IPS-NIHi7 (cell line): ENCODE data around the gene CFAP221.

ENCODE experiments used
- DNase-seq: peaks from one replicate; pipeline ENCODE4 v3.0.0; 2012; ENCODE audit warnings: mixed read lengths; ENCODE audit errors: extremely low spot score

The CFAP221 gene

DNA sequence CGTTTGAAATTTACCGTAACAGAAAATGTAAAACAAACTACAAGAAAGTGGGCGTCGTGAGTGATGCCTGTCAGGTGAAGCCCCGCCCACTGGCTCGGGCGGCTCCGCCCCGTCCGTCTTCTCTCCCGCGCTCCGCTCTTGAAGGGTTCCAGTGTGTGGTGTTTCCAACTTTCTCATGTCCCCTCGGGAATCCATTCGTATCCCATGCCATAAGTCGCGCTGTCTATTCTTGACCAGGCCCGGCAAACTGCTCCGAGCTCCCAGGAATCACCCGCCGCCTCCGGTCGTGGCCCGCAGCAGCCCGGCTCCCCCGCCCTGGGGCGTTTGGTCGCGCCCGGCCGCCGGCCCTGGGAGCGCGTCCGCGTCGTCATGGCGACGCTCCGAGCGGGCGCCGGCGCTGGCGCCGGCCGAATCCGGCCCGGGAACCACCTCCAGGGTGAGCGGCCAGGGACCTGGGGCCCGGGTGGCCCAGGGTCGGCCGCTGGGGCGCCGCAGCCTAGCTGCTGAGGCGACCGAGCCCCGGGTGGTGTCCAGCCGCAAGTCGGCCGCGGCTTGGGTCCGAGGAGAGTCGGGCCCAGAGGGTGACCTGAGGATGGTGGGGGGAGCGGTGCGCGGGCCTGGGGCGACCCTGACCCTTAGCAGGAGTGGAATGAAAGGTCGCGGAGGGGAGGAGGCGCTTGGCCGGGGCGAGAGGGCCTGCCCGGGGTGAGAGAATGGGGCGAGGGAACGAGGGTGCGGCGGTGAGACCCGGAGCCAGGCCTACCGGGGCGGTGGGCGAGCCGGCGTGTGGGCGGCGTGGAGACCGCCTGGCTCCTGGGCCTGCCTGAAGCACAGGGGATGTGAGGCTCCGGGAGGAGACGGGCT, at the start of gene CFAP221:
CFAP221 (plus strand) TSS at position 375 of the 864 bp plus-strand sequence. CDS start 1,683 bp downstream, outside the sequence.
- DNase-seq: peak; percentile 93

DNA sequence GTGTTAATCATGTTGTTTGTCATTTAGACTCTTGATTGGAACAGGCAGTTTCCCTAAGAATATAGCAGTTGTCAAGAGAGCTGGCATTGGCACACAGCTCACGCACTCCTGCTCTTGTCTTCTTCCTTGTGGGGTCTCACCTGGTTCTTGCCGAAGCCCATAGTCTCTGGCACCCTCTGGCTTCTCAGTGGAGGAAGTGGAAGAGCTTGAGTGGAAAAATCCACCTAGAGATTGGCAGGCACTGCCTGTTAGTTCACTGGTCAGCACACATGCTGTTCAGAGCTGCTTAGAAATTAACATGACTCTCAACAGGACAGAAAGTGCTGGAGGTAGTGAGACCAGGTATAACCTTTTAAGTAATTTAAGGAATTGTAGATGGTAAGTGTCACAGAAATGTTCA, 48.3 kb upstream of the CFAP221 start:
- no peak for DNase-seq

DNA sequence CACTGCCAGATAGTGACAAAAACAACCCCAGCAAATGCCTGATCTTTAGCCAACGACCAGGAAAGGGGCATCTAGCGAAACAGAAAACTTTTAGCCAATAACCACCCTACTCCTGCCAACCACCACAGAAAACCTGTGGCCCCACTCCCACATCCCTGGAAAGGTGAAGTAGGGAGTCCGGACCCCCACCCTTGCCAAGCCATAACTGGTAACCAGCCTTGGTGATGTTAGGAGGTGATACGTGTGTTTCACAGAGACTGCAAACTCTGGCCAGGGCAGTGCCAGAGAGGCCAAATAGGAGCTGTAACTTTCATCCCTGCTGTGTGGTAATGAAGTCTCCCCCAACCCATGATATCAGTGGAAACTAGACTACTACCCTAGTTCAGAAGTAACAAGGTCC, 47.6 kb upstream of the CFAP221 start:
- DNase-seq: no peak

DNA sequence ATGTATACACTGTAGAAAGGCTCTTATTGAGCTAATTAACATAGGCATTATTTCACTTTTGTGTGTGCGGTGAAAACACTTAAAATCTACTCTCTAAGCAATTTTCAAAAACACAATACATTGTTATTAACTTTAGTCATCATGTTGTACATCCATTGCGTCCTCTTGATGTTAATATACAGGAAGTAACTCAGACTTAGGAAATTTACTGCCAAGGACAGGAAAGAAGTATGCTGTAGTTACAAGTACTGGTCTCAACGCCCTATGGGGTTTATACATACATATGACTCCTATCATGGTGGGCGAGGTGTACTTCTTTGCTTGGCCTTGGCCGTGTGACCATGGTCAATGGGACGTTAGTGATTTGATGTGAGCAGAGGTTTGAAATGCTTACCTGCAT, 35.5 kb upstream of the CFAP221 start:
- no peak for DNase-seq

DNA sequence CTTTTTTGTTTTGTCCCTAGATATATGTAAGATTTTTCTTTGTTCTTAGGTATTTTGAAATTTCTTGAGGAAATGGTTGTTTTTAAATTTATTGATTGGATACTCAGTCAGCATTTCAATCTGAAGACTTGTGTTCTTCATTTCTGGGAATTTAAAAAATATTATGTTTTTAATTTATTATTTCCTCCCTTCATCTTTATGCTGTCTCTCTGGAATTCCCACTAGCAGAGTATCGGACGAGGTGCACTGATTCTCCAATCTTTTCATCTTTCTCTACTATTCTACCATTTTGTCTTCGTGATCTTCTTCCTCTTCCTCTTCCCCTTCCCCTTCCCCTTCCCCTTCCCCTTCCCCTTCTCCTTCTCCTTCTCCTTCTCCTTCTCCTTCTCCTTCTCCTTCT, 32.3 kb upstream of the CFAP221 start:
- no peak for DNase-seq

DNA sequence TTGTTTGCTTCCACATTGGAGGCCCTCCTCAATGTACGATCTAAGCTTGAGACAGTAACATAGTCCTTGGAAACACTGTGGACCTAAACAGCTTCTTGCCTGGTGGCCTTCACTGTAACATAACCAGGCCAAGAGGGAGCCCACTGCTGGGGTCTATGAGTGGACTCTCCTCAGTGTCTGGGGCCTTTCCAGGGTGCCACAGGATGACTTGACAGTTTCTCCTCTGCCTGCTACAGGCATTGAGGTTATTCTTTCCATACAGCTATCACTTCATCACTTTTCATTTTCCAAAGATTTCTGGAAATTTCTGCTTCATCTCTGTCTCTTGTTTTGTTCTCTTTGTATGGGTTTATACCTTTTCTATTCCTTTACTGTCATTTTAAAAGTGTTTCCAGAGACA, 31.3 kb upstream of the CFAP221 start:
- no peak for DNase-seq

DNA sequence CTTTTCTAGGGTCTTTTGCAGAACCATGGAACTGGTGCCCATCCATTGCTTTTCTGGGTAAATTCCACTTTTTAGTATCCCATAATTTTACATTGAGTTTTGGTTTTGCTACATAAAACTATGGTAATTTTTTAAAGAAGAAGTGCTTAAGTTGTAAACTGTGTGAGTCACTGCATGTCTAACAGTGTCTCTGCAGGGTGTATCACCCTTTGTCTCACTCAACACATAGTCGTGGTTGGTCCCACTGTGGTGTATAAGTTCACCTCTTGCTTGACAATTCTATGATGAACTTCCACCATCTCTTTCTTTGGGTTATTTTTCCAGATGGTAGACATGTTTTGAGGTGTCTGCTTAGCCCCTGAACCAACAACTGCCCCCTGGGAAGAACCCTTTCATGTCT, 30.4 kb upstream of the CFAP221 start:
- DNase-seq: no peak

DNA sequence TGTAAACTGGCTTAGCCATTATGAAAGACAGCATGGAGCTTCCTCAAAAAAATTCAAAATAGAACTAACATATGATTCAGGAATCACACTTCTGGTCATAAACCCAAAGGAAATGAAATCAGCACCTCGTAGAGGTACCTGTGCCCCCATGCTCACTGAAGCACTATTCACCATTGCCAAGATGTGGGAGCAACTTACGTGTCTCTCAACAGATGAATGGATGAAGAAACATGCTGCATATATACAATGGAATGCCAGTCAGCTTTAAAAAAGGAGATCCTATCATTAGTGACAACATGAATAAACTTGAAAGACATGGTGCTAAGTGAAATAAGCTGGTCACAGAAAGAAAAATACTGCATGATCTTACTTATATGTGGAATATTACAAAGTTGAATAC, 28.1 kb upstream of the CFAP221 start:
- no peak for DNase-seq

DNA sequence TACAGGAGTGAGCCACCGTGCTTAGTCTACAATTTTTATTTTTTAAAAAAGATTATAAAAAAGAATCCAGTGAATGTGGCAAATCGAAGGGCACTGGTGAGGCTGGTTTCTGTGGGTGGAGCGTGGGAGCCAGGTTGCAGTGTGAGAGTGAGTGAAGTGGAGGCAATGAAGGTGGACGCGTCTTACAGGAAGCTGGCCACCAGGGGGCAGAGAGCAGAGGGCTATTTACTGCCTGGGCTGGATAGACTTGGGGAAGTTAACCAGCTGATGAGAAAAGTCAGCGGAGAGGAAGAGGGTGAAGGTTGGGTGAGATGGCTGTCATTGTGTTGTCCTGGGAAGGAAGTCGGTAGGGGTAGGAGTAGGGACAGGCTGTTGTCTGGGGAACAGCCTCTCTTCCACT, 26.8 kb upstream of the CFAP221 start:
- DNase-seq: peak; percentile 87

DNA sequence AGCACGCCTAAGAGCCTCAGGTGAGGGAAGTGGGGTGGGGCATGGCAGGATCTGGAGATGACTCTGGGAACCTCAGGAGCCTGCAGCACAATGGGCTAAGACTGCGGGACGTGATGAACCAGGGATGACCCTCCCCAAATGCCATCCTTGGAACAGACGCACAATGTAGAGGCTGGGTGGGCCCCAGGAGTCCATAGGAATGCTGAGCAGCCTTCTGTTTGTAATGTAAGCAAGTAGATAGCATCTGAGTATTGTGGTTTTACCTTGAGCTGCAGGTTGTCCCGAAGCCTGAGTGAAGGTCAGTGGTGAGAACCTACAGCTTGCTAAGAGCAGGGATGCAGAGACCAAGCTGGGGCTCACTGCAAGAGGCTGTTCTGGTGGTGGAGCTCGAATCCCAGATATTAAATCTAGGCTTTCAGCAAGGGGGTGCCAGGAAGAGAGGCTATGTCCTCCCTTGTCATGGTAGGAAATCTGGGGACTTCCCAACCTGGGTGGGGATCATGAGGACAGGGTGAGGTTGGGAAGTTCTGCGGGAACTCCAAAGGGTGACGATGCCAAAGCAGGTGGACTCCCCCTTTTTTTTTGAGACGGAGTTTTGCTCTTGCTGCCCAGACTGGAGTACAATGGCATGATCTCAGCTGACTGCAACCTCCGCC, 25.7 kb upstream of the CFAP221 start:
- DNase-seq: no peak

DNA sequence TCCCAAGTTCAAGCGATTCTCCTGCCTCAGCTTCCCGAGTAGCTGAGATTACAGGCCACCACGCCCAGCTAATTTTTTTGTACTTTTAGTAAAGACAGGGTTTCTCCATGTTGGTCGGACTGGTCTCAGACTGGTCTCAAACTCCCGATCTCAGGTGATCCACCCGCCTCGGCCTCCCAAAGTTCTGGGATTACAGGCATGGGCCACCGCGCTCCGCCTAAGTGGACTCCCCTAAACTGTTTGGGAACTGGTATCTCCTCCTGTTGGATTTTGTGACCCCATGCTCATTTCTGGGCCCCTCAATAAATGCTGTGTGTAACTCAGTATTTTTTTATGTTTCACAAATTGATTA, 25.2 kb upstream of the CFAP221 start:
- no peak for DNase-seq

DNA sequence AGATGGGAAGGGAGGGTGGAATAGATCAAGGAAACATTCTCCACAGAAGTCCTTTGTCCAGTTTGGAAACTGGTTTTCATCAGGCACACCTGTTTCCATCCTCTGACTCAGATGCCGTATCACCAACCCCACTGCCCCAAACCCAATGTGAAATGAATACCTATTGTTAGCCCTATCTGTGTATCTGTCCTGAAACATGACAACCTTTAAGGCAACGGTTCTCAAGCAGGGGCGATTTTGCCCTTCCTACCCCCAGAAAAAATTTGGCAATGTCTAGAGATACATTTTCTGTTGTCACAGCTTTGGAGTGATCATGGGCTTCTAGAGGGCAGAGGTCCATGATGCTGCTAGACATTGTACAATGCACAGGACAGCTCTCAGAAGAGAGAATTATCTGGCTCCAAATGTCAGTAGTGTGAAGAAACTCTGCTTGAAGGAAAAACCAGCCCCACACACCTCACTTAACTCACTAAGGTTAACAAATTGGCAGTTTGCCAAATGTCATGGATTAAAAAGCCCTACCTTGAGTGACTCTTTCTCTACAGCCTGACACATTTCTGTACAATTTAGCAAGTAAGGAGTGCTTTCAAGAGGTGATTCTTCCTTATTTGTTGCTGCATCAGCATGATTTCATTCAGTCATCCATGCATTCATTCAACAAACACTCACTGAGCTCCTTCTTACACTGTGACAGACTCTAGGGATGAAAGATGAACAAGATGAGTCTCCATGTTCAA, 23.4 kb upstream of the CFAP221 start:
- no peak for DNase-seq

DNA sequence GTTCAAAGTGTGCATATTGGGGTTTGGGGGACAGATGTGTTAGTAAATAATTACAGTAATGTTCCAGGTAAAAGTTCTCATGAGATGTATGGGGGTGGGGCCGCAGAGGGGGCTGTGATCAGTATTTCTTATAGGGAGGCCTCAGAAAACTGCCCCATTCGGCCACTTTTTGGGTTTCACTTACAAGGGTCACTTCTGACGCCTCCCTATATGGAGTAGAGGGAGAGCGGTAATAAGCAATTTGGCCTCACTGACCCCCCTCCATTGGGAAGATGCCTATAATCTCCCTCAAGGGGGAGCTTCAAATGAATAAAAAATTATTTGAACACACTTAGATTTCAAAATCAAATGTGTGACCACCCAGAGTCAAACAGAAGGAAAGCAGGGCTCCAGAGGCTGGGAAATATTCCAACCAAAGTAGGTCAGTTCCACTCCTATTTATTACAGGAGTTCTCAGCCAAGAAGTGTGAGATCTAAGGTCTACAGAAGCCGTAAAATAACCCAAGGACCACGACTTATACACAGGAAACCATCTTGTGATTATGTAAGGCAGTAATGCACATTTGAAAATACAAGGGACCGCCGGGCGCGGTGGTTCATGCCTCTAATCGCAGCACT, 22.7 kb upstream of the CFAP221 start:
- no peak for DNase-seq

DNA sequence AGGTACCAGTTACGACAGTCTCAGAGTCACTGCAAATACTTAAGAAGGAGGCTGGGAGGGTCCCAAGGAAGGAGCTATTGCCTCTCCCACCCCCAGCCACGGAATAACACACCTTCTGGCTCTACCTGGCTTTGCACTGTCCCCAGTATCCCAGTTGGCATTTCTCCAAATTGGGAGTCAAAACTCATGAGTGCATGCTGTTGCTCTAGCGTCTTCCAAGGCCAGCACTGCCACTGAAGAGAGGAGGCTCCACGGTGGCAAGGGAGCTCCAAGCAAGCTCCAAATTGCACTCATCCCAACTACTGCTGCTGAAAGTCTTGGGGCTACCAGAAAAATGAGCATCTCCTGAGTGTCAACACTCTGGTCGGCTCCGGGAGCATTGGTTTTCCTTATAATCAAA, 21.6 kb upstream of the CFAP221 start:
- DNase-seq: no peak

DNA sequence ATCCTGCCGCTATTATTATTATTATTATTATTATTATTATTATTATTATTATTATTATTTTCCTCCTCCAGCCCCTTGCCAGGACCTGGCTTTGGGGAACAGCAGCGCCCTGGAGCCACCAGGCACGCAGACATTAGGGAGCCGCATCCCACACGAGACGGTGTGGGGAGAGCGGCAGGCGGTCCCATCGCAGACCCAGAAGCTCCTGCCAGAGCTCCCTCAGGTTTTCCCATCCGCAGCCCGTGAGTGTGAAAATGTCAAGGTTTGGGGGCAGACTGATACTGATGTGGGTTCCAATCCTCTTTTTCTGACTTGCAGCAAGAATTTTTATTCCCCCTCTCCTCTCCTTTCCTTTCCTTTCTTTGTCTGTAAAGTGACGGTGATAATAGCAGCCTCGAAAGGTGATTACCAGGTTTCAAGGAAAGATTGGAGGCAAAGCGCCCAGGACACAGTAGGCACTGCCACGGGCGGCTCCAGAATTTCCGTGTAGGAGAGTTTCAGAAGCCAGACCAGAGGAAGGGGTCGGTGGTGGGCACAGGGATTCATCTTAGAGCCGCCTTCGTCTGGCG, 20.8 kb upstream of the CFAP221 start:
- no peak for DNase-seq

DNA sequence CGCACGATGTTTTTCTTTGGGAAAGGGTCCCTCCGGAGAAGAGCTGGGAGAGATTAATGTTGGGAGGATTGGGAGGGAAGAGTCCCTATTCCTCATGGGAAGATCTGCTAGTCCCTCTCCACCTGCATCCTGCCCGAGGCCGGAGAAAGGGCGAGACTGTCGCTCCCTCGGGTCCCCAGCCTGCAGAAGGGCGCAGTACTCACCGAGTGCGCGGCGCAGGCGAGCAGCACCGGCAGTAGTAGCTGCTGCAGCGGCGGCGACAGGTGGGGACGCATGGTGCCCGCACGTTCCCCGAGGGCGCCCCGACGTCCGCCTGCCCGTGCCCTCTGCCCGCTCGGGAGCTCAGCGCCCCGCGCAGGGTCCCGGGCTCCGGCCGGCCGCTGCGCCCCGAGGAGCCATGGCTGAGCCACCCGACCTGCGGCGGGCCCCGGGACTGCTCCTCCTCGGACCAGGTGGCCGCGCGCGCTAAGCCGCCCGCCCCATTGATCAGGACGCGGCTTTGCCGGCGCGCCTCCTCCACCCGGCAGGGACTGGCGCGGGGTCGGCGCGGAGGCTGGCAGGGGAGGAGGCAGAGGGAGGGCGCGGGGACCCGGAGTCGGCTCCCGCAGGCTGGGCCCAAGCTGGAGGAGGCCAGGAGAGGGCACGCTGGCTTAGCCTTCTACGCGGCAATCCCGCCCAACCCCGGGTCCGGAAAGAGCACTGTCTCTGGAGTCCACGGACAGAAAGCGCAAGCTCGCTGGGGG, 20.1 kb upstream of the CFAP221 start, which contains the start of gene SCTR:
SCTR (minus strand) TSS at position 532 of the 743 bp plus-strand sequence; CDS start at position 275, 257 bp downstream.
- peak; percentile 55 for DNase-seq

DNA sequence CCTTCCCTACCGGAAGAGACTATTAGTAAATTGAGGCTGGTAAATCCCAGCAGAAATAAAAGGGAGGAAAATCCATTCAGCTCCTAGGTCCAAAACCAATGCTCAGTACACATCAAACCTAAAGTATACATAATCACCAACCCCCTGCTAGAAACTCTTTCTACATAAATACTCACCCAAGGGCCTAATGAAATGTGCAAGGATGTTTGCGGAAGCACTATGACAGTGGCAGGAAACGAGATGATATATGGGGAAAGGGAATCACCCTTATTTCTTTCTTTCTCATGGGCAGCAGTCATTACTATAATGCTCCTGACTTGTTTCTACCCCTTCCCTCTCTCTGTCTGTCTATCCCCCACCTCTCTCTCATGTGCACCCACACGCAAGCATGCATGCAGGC, 18.6 kb upstream of the CFAP221 start:
- DNase-seq: no peak

DNA sequence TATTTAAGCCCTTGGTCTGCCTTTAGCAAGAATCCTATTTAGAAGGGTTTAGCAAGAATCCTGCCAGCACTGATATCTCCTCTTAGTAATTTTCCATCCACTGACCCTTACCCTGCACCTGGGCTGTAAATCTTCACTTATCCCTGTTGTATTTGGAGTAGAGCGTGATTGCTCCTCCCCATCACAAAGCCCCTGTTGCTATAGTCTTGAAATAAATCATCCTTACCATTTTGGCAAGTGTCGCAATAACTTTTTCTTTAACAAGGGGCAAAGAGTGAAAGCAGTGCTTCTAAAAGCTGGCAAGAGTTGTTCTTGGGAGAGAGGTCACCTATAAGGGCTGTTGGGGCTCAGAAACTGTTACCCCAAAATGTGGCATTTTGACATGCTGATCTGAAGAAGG, 16.2 kb upstream of the CFAP221 start:
- no peak for DNase-seq

DNA sequence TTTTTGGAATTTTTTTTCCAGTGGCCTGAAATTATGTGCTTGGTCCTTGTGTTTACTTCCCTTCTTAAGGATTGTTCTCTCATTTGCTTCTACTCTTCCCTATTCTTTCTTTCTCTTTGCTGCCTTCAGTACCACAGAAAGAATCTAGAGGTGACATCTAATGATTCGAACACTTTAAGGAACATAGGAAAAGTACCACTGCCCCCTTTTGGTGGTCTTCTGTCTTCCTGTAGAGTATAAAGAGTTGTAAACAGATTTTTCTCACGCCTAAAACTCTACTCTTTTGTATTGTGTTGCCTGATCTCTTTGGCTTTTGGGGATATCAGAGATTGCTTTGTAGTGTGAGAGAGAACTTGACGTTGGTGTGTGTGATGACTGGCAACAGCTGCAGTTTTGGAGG, 13.0 kb upstream of the CFAP221 start:
- peak; percentile 51 for DNase-seq

DNA sequence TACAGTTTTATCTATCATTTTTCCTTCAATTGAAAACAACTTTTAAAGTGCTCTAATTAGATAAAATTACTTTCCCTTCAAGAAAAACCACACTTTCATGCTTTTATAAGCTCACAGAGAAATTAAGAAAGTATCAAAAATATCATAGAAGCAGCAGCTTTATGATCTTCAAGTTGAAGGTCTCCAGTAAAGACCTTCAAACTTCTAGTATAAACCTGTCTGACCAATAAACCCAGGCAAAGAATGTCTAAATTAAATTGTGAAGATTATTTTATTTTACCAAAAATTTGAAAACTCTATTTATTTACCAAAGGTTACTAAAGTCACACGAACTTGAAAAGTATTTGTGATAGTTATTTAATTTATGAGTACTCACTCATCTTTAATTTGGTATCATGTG, 10.7 kb upstream of the CFAP221 start:
- no peak for DNase-seq

DNA sequence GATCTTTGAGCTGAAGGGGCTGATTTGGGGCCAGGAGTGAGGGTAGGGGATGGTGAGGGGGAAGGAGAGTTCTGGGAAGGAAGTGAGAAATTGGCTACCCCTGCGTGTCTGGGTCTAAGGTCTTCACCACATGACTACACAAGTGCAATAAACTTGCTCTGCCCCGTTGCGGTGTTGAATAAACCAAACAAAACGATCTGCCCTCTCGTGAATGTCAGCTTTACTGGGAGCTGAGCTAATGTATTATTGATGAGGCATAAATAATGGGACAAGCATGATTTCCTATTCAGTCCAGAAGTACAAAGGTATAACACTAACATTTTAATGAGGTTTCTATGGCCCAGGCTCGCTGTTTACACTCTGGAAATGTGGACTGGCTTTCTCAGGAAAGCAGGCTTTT, 8.0 kb upstream of the CFAP221 start:
- no peak for DNase-seq
